Measurements from ENCODE around the gene GRHL3.

The GRHL3 gene

DNA sequence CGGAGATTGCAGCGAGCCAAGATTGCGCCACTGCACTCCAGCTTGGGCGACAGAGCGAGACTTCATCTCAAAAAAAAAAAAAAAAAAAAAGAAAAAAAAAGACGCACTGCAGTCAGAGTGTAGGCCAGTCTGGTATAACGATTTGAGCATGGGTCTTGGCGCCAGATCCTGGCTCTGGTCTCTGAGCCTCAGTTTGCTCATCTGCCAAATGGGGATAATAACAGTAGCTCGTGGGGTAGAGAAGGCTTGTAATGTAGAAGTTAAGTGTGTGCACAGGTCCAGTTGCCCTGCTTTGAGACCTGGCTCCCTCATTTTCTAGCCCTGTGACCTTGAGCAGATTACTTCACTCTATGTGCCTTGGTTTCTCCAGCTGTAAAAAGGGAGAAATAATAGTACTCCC, 26.3 kb upstream of the GRHL3 start:
- no peak for DNase-seq (ENCODE audit: low read depth)
- H3K4me3 ChIP-seq (ENCODE audit: low read depth, low read length): no peak overlapping the region
- no peak for TF ChIP-seq CTCF (IDR thresholded peaks at IDR 0.05; ENCODE audit: low read depth, low read length, missing control alignments)
- in situ Hi-C loops (cut with HindIII; ENCODE audit: low sequenced_read_pairs): no loop called here

- H3K4me3 ChIP-seq (ENCODE audit: low read depth, low read length): no peak overlapping the region
- no peak for TF ChIP-seq CTCF (IDR thresholded peaks at IDR 0.05; ENCODE audit: low read depth, low read length, missing control alignments)
- in situ Hi-C loops (cut with HindIII; ENCODE audit: low sequenced_read_pairs): no loop called here
- DNase-seq (ENCODE audit: low read depth): no peak
Measured at GRCh38 chr1:24293392-24294227, 25.5 kb upstream of the GRHL3 start.

DNA sequence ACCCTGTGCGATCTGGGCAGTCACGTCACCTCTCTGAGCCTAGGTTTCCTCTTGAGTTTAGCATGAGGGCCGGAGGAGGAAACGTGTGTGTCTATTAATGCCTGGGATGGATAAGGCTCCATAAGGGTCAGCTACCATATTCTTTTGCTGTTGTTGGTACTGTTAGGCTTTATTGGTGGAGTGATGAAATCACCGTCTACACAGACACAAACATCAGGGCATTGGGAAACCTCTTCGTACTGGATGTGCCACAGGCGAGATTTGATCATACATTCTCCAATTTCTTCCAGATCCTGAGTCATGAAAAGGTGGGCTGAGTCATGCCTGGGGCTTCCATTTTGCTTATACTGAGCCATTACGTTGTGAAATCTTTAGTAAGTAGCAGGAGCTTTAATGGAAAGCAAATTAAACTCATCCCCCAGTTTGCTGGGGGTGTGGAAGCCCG, 24.9 kb upstream of the GRHL3 start:
- DNase-seq (ENCODE audit: low read depth): peak; percentile 76
- no peak for TF ChIP-seq CTCF (IDR thresholded peaks at IDR 0.05; ENCODE audit: low read depth, low read length, missing control alignments)
- in situ Hi-C loops (cut with HindIII; ENCODE audit: low sequenced_read_pairs): no loop called here
- no peak overlapping the region for H3K4me3 ChIP-seq (ENCODE audit: low read depth, low read length)

- in situ Hi-C loops (cut with HindIII; ENCODE audit: low sequenced_read_pairs): no loop called here
- TF ChIP-seq CTCF (IDR thresholded peaks at IDR 0.05; ENCODE audit: low read depth, low read length, missing control alignments): peak; percentile 17
- H3K4me3 ChIP-seq (ENCODE audit: low read depth, low read length): no peak overlapping the region
- DNase-seq (ENCODE audit: low read depth): no peak
Measured at GRCh38 chr1:24294716-24295371, 24.3 kb upstream of the GRHL3 start.

GRCh38 chr1:24295535-24295934, 23.6 kb upstream of the GRHL3 start:
- TF ChIP-seq CTCF (IDR thresholded peaks at IDR 0.05; ENCODE audit: low read depth, low read length, missing control alignments): no peak
- DNase-seq (ENCODE audit: low read depth): no peak
- in situ Hi-C loops (cut with HindIII; ENCODE audit: low sequenced_read_pairs): no loop called here
- H3K4me3 ChIP-seq (ENCODE audit: low read depth, low read length): no peak overlapping the region

GRCh38 chr1:24297187-24297851, 21.8 kb upstream of the GRHL3 start:
- TF ChIP-seq CTCF (IDR thresholded peaks at IDR 0.05; ENCODE audit: low read depth, low read length, missing control alignments): no peak
- H3K4me3 ChIP-seq (ENCODE audit: low read depth, low read length): no peak overlapping the region
- in situ Hi-C loops (cut with HindIII; ENCODE audit: low sequenced_read_pairs): no loop called here
- DNase-seq (ENCODE audit: low read depth): no peak
